Measurements from ENCODE around the gene ARHGAP42. TPM values are rescaled to one million over a fixed set of nuclear protein-coding genes. Genes with fewer than 3 reads are reported as not detected.

ARHGAP42 gene
- polyA plus RNA-seq, 1 donor from 2014 or later: 0.75 TPM

GRCh38 chr11:100801225-100801999, 114.3 kb downstream of the ARHGAP42 start:
- Mint-ChIP-seq H3K4me3 (no peak overlapping the region), H3K36me3 (no peaks in the 10 kb centered on the region), H3K27ac (no peak overlapping the region), H3K27me3 (no peaks in the 10 kb centered on the region), H3K9me3 (no peaks in the 10 kb centered on the region), H3K4me1 (no peaks in the 10 kb centered on the region)

GRCh38 chr11:100805506-100806199, 118.6 kb downstream of the ARHGAP42 start:
- Mint-ChIP-seq H3K27me3 (no peaks in the 10 kb centered on the region), H3K9me3 (no peaks in the 10 kb centered on the region), H3K4me3 (no peak overlapping the region), H3K36me3 (peaks cover 1% of the 10 kb centered on the region), H3K27ac (peak overlapping the region in 1 of 3 donors; percentile 55), H3K4me1 (peaks cover 2 to 4% (median 3%) of the 10 kb centered on the region in 3 donors)

GRCh38 chr11:100806296-100806695, 119.2 kb downstream of the ARHGAP42 start:
- no peaks in the 10 kb centered on the region for H3K9me3 Mint-ChIP-seq
- H3K4me1 Mint-ChIP-seq: peaks cover 2 to 4% (median 3%) of the 10 kb centered on the region in 3 donors
- H3K27me3 Mint-ChIP-seq: no peaks in the 10 kb centered on the region
- peaks cover 1% of the 10 kb centered on the region for H3K36me3 Mint-ChIP-seq
- H3K4me3 Mint-ChIP-seq: no peak overlapping the region
- H3K27ac Mint-ChIP-seq: no peak overlapping the region

- H3K27ac Mint-ChIP-seq: no peak overlapping the region
- H3K9me3 Mint-ChIP-seq: peaks cover 0 to 3% (median 0%) of the 10 kb centered on the region in 3 donors
- H3K4me3 Mint-ChIP-seq: no peak overlapping the region
- peaks cover 2 to 4% (median 3%) of the 10 kb centered on the region in 3 donors for H3K4me1 Mint-ChIP-seq
- no peaks in the 10 kb centered on the region for H3K27me3 Mint-ChIP-seq
- peaks cover 1% of the 10 kb centered on the region for H3K36me3 Mint-ChIP-seq
These were observed 121.9 kb downstream of the ARHGAP42 start for GRCh38 chr11:100808904-100809491.

GRCh38 chr11:100810146-100810545, 123.1 kb downstream of the ARHGAP42 start:
- Mint-ChIP-seq H3K27ac (no peak overlapping the region), H3K27me3 (no peaks in the 10 kb centered on the region), H3K36me3 (peaks cover 8% of the 10 kb centered on the region), H3K9me3 (peaks cover 0 to 6% (median 0%) of the 10 kb centered on the region in 3 donors), H3K4me1 (peaks cover 2 to 6% (median 4%) of the 10 kb centered on the region in 3 donors), H3K4me3 (no peak overlapping the region)

- Mint-ChIP-seq H3K27me3 (no peaks in the 10 kb centered on the region), H3K9me3 (peaks cover 0 to 8% (median 0%) of the 10 kb centered on the region in 3 donors), H3K27ac (no peak overlapping the region), H3K4me1 (peaks cover 2 to 6% (median 4%) of the 10 kb centered on the region in 3 donors), H3K4me3 (no peak overlapping the region), H3K36me3 (peaks cover 9% of the 10 kb centered on the region)
These were observed 123.6 kb downstream of the ARHGAP42 start for GRCh38 chr11:100810666-100811065.

- Mint-ChIP-seq H3K4me3 (no peak overlapping the region), H3K9me3 (peaks cover 0 to 9% (median 0%) of the 10 kb centered on the region in 3 donors), H3K27ac (no peak overlapping the region), H3K36me3 (peaks cover 9% of the 10 kb centered on the region), H3K27me3 (no peaks in the 10 kb centered on the region), H3K4me1 (peaks cover 2 to 6% (median 4%) of the 10 kb centered on the region in 3 donors)
These were observed 125.4 kb downstream of the ARHGAP42 start for GRCh38 chr11:100812517-100812916.

- H3K4me1 Mint-ChIP-seq: peaks cover 0 to 3% (median 0%) of the 10 kb centered on the region in 3 donors
- H3K27ac Mint-ChIP-seq: no peak overlapping the region
These were observed 128.8 kb downstream of the ARHGAP42 start for GRCh38 chr11:100815787-100816330.

GRCh38 chr11:100816823-100817222, 129.7 kb downstream of the ARHGAP42 start:
- H3K9me3 Mint-ChIP-seq: peaks cover 0 to 9% (median 0%) of the 10 kb centered on the region in 3 donors
- H3K27me3 Mint-ChIP-seq: no peaks in the 10 kb centered on the region
- no peak overlapping the region for H3K27ac Mint-ChIP-seq
- peaks cover 10% of the 10 kb centered on the region for H3K36me3 Mint-ChIP-seq
- H3K4me3 Mint-ChIP-seq: no peak overlapping the region
- H3K4me1 Mint-ChIP-seq: peaks cover 3 to 7% (median 3%) of the 10 kb centered on the region in 3 donors

More at GRCh38 chr11:100815787-100816330, 128.8 kb downstream of the ARHGAP42 start:
- no peak overlapping the region for H3K4me3 Mint-ChIP-seq
- H3K36me3 Mint-ChIP-seq: peaks cover 10% of the 10 kb centered on the region
- H3K9me3 Mint-ChIP-seq: peaks cover 0 to 9% (median 0%) of the 10 kb centered on the region in 3 donors
- H3K27me3 Mint-ChIP-seq: no peaks in the 10 kb centered on the region

- H3K4me1 Mint-ChIP-seq: peaks cover 3 to 7% (median 3%) of the 10 kb centered on the region in 3 donors
- peaks cover 10% of the 10 kb centered on the region for H3K36me3 Mint-ChIP-seq
- peaks cover 0 to 9% (median 0%) of the 10 kb centered on the region in 3 donors for H3K9me3 Mint-ChIP-seq
- no peaks in the 10 kb centered on the region for H3K27me3 Mint-ChIP-seq
- H3K4me3 Mint-ChIP-seq: no peak overlapping the region
- H3K27ac Mint-ChIP-seq: no peak overlapping the region
These were observed 130.5 kb downstream of the ARHGAP42 start for GRCh38 chr11:100817620-100818019.

GRCh38 chr11:100820621-100821020, 133.5 kb downstream of the ARHGAP42 start:
- Mint-ChIP-seq H3K27me3 (no peaks in the 10 kb centered on the region), H3K9me3 (peaks cover 0 to 1% (median 0%) of the 10 kb centered on the region in 3 donors), H3K4me3 (no peak overlapping the region), H3K4me1 (peaks cover 0 to 7% (median 3%) of the 10 kb centered on the region in 3 donors), H3K36me3 (peaks cover 2% of the 10 kb centered on the region), H3K27ac (no peak overlapping the region)

- no peaks in the 10 kb centered on the region for H3K9me3 Mint-ChIP-seq
- no peak overlapping the region for H3K4me3 Mint-ChIP-seq
- no peaks in the 10 kb centered on the region for H3K27me3 Mint-ChIP-seq
- H3K4me1 Mint-ChIP-seq: peaks cover 0 to 7% (median 3%) of the 10 kb centered on the region in 3 donors
- peaks cover 2% of the 10 kb centered on the region for H3K36me3 Mint-ChIP-seq
- peak overlapping the region in 1 of 3 donors; percentile 26 for H3K27ac Mint-ChIP-seq
These were observed 134.1 kb downstream of the ARHGAP42 start for GRCh38 chr11:100821198-100821597.

- H3K27ac Mint-ChIP-seq: no peak overlapping the region
- no peak overlapping the region for H3K4me3 Mint-ChIP-seq
- peaks cover 2% of the 10 kb centered on the region for H3K36me3 Mint-ChIP-seq
- no peaks in the 10 kb centered on the region for H3K9me3 Mint-ChIP-seq
- peaks cover 3 to 15% (median 5%) of the 10 kb centered on the region in 3 donors for H3K4me1 Mint-ChIP-seq
- no peaks in the 10 kb centered on the region for H3K27me3 Mint-ChIP-seq
These were observed 136.3 kb downstream of the ARHGAP42 start for GRCh38 chr11:100823360-100823759.

- H3K36me3 Mint-ChIP-seq: peaks cover under 1% of the 10 kb centered on the region
- H3K27ac Mint-ChIP-seq: no peak overlapping the region
- peaks cover 3 to 16% (median 6%) of the 10 kb centered on the region in 3 donors for H3K4me1 Mint-ChIP-seq
- H3K4me3 Mint-ChIP-seq: no peak overlapping the region
- H3K9me3 Mint-ChIP-seq: no peaks in the 10 kb centered on the region
- no peaks in the 10 kb centered on the region for H3K27me3 Mint-ChIP-seq
These were observed 137.1 kb downstream of the ARHGAP42 start for GRCh38 chr11:100824041-100824809.

Data from IgD-negative memory B cell (primary cell).